HepG2 (cell line): ENCODE data around the gene ADGRF5. TPM values are rescaled to one million over a fixed set of nuclear protein-coding genes. Genes with fewer than 3 reads are reported as not detected.
A peak's percentile ranks its signal among the peaks of the same experiment; 100 is the strongest.
"Not testable (repeated sequence)": the region's sequence is repeated elsewhere in the genome, so short reads cannot be mapped to it uniquely, and the experiment has no call there.

Source experiments
- ATAC-seq: fragments of 200-7000 bp; cut with Tn5 transposase; 3 replicates; pipeline ENCODE4 v1.9.1; 2020; ENCODE audit warnings: mild to moderate bottlenecking, moderate library complexity
- BruUV-seq: library from RNA; stranded (reverse); fragments of 400-500 nt; replicated peaks from 2 replicates; lab custom pipeline; 2021; lab: Mats Ljungman, UMichigan
- CTCF ChIA-PET: fragments of 300-600 bp; formaldehyde crosslinking; extraction: SDS; loops from one replicate; lab custom pipeline; 2021; ENCODE audit warnings: low total read pairs, inconsistent platforms, low intra/inter-chr PET ratio; lab: Yijun Ruan, JAX
- POLR2A ChIA-PET: fragments of 350-600 bp; sonication (Branson Sonifier 250); formaldehyde crosslinking; loops from one replicate; lab custom pipeline; 2020; ENCODE audit warnings: antibody characterized with exemption, inconsistent platforms; lab: Yijun Ruan, JAX
- DNase-seq: peaks from one replicate; pipeline ENCODE4 v3.0.0-alpha.2; 2015; ENCODE audit warnings: low spot score
- FAIRE-seq: peaks from 3 replicates; lab custom pipeline; 2011; peaks lifted over from hg19 to GRCh38; lab: Jason Lieb, UNC
- H2AFZ ChIP-seq: one replicate; pipeline ENCODE4 v1.6.1; 2011; ENCODE audit warnings: low read length, inconsistent platforms
- H3K27ac ChIP-seq: fragments of 300-600 bp; 3 replicates; pipeline ENCODE4 v1.8.0; 2011; ENCODE audit warnings: mixed run types, mild to moderate bottlenecking, mixed read lengths, low read length, inconsistent platforms; ENCODE audit not compliant: insufficient read depth; ENCODE audit errors: extremely low read length
- H3K27me3 ChIP-seq, 2 experiments: fragments of 200-600 bp in 1 of 2; 2 replicates in 1 of 2; 3 replicates in 1 of 2; pipeline versions ENCODE4 v1.6.0 to v1.8.0; 2011; ENCODE audit warnings: low read length in 2 of 2, mild to moderate bottlenecking in 2 of 2, moderate library complexity in 2 of 2, inconsistent platforms in 1 of 2; ENCODE audit not compliant: insufficient read depth in 2 of 2, control insufficient read depth in 1 of 2
- H3K36me3 ChIP-seq, 2 experiments: fragments of 200-600 bp in 1 of 2; replicated peaks in 1 of 2; 2 replicates in 1 of 2; 3 replicates in 1 of 2; pipeline versions ENCODE4 v1.5.1 to v1.8.0; 2011; ENCODE audit warnings: low read length in 2 of 2, inconsistent platforms in 1 of 2; ENCODE audit not compliant: insufficient read depth in 2 of 2, control insufficient read depth in 1 of 2
- H3K4me1 ChIP-seq: 2 replicates; pipeline ENCODE4 v1.5.1; 2012; ENCODE audit warnings: low read length, inconsistent platforms; ENCODE audit not compliant: insufficient read depth
- H3K4me2 ChIP-seq: 2 replicates; pipeline ENCODE4 v1.6.0; 2011; ENCODE audit warnings: low read depth, low read length, inconsistent platforms
- H3K4me3 ChIP-seq, 3 experiments: fragments of 200-600 bp in 1 of 3; sonication (generic), shearing (Covaris generic) in 1 of 3; replicated peaks in 1 of 3; 2 replicates each; pipeline ENCODE4 v1.5.1; 2011 to 2016; ENCODE audit warnings: low read length in 3 of 3, inconsistent platforms in 2 of 3, low read depth in 2 of 3, mild to moderate bottlenecking in 2 of 3, control low read depth in 1 of 3, mixed read lengths in 1 of 3; ENCODE audit not compliant: insufficient read depth in 1 of 3
- H3K79me2 ChIP-seq: one replicate; pipeline ENCODE4 v1.6.1; 2011; ENCODE audit warnings: low read length, inconsistent platforms; ENCODE audit not compliant: insufficient read depth
- H3K9ac ChIP-seq: 2 replicates; pipeline ENCODE4 v1.6.0; 2011; ENCODE audit warnings: mild to moderate bottlenecking, low read depth, low read length, inconsistent platforms; ENCODE audit not compliant: insufficient read depth
- H3K9me3 ChIP-seq: 2 replicates; pipeline ENCODE4 v1.5.1; 2012; ENCODE audit warnings: mild to moderate bottlenecking, low read length
- H4K20me1 ChIP-seq: 2 replicates; pipeline ENCODE4 v1.6.0; 2011; ENCODE audit warnings: inconsistent platforms, mild to moderate bottlenecking, low read length, moderate library complexity; ENCODE audit not compliant: insufficient read depth
- ELF1 ChIP-seq: sonication (generic); formaldehyde crosslinking; IDR thresholded peaks from 2 replicates; pipeline ENCODE4 v1.4.0; 2020; ENCODE audit warnings: missing genetic modification reagents
- MAFF ChIP-seq: IDR thresholded peaks from 2 replicates; pipeline ENCODE4 v1.6.1; 2011; ENCODE audit warnings: low read depth, low read length, improper control_type of control experiment
- MAFK ChIP-seq, 2 experiments: IDR thresholded peaks in 1 of 2; conservative IDR thresholded peaks in 1 of 2; 2 replicates each; pipeline ENCODE4 v1.6.1; 2011; ENCODE audit warnings: improper control_type of control experiment in 2 of 2, low read length in 2 of 2
- NCOA5 ChIP-seq: sonication (generic); formaldehyde crosslinking; IDR thresholded peaks from 2 replicates; pipeline ENCODE4 v1.4.0; 2020; ENCODE audit warnings: missing genetic modification reagents
- NFRKB ChIP-seq: fragments of 450-650 bp; IDR thresholded peaks from 2 replicates; pipeline ENCODE4 v1.6.1; 2017
- ZNF619 ChIP-seq: sonication (generic); formaldehyde crosslinking; IDR thresholded peaks from 2 replicates; pipeline ENCODE4 v1.4.0; 2020; ENCODE audit warnings: mild to moderate bottlenecking, missing genetic modification reagents
- ZSCAN29 ChIP-seq: sonication (generic); formaldehyde crosslinking; conservative IDR thresholded peaks from 2 replicates; pipeline ENCODE4 v1.4.0; 2020; ENCODE audit warnings: mild to moderate bottlenecking, missing genetic modification reagents
- WGBS: methylation state at CpG from one replicate; pipeline ENCODE4 v1.1.6; 2017; ENCODE audit warnings: low lambda C conversion rate; 5-methylcytosine and 5-hydroxymethylcytosine counted together
- in situ Hi-C: cut with HindIII; loops from 2 replicates; pipeline ENCODE4 v1.10.0; 2017; ENCODE audit warnings: low pct_unique_long_range_greater_than_20kb; ENCODE audit not compliant: extremely low pct_ligation_motif_present
- intact Hi-C: fragments of 100-400 bp; cut with micrococcal nuclease; formaldehyde crosslinking; loops from one replicate; pipeline ENCODE4 v1.10.0; 2022; ENCODE audit not compliant: unreplicated experiment
- polyA plus RNA-seq, 8 experiments: library from polyadenylated mRNA; depleted of rRNA in 3 of 8; stranded (reverse) in 7 of 8; unstranded in 1 of 8; fragments of >200 nt; fragmentation: Illumina TruSeq in 4 of 8; extraction: Trizol in 4 of 8; gene quantifications; 2 replicates each; pipeline versions ENCODE4 v1.2.1 to v1.2.3, GENCODE V29; 2011 to 2016; ENCODE audit warnings: low read depth in 4 of 8, missing spikeins in 1 of 8, mixed read lengths in 1 of 8; ENCODE audit not compliant: insufficient read depth in 1 of 8
- total RNA-seq, 5 experiments: library from RNA; depleted of rRNA; stranded (reverse); fragments of >200 nt; fragmentation: Illumina TruSeq; extraction: Trizol; gene quantifications; 2 replicates each; pipeline ENCODE4 v1.2.3, GENCODE V29; 2016; ENCODE audit warnings: low read depth in 1 of 5
- TF ChIP-seq, protein P1 (sequence below): sonication (generic); formaldehyde crosslinking; IDR thresholded peaks from 2 replicates; pipeline ENCODE4; 2020; ENCODE audit warnings: missing genetic modification reagents, mild to moderate bottlenecking, borderline replicate concordance
- TF ChIP-seq, protein P2 (sequence below): conservative IDR thresholded peaks from 2 replicates; pipeline ENCODE4 v1.6.1; 2018; ENCODE audit warnings: missing genetic modification reagents

Gene ADGRF5
- total and polyA plus RNA-seq, 2 of the 13 experiments (the other 11 are each of a cell fraction or from before 2014, with no cell fraction given) = not detected

- Histone ChIP-seq H3K27ac (no peak overlapping the region), H2AFZ (no peak overlapping the region), H3K4me2 (no peak overlapping the region), H3K27me3 (no peaks in the 10 kb centered on the region), H3K4me3 (no peak overlapping the region), H3K9ac (no peak overlapping the region), H3K4me1 (no peaks in the 10 kb centered on the region), H4K20me1 (no peaks in the 10 kb centered on the region), H3K36me3 (no peaks in the 10 kb centered on the region), H3K9me3 (peaks cover 12% of the 10 kb centered on the region; the same call in 1 of the 2 replicates), H3K79me2 (no peaks in the 10 kb centered on the region)
- intact Hi-C loops (loop anchor here (5.0 kb wide), 1 partner anchor 934 kb away; no protein-coding TSS in a partner anchor), in situ Hi-C loops (no loop called here)
- FAIRE-seq (no peak), ATAC-seq (no peak), DNase-seq (no peak)
- POLR2A ChIA-PET = no interaction called here
- CTCF ChIA-PET = no interaction called here
- 86% methylated on average over 2 of the region's 2 CpGs for WGBS
- no TSS peak for BruUV-seq
- TF ChIP-seq, protein P1, sequence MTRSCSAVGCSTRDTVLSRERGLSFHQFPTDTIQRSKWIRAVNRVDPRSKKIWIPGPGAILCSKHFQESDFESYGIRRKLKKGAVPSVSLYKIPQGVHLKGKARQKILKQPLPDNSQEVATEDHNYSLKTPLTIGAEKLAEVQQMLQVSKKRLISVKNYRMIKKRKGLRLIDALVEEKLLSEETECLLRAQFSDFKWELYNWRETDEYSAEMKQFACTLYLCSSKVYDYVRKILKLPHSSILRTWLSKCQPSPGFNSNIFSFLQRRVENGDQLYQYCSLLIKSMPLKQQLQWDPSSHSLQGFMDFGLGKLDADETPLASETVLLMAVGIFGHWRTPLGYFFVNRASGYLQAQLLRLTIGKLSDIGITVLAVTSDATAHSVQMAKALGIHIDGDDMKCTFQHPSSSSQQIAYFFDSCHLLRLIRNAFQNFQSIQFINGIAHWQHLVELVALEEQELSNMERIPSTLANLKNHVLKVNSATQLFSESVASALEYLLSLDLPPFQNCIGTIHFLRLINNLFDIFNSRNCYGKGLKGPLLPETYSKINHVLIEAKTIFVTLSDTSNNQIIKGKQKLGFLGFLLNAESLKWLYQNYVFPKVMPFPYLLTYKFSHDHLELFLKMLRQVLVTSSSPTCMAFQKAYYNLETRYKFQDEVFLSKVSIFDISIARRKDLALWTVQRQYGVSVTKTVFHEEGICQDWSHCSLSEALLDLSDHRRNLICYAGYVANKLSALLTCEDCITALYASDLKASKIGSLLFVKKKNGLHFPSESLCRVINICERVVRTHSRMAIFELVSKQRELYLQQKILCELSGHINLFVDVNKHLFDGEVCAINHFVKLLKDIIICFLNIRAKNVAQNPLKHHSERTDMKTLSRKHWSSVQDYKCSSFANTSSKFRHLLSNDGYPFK (CRISPR knock-in tag) = no peak
- TF ChIP-seq ZNF619 (CRISPR knock-in tag) (no peak), MAFK (conservative IDR thresholded peaks at IDR 0.05 in 1 of 2, IDR thresholded peaks at IDR 0.05 in 1 of 2; ENCODE audit: low read length in 2 of 2) (peak; percentile 68 to 77), MAFF (peak; percentile 72), NCOA5 (no peak), ELF1 (no peak), ZSCAN29 (CRISPR knock-in tag) (no peak), NFRKB (no peak)
- TF ChIP-seq, protein P2, sequence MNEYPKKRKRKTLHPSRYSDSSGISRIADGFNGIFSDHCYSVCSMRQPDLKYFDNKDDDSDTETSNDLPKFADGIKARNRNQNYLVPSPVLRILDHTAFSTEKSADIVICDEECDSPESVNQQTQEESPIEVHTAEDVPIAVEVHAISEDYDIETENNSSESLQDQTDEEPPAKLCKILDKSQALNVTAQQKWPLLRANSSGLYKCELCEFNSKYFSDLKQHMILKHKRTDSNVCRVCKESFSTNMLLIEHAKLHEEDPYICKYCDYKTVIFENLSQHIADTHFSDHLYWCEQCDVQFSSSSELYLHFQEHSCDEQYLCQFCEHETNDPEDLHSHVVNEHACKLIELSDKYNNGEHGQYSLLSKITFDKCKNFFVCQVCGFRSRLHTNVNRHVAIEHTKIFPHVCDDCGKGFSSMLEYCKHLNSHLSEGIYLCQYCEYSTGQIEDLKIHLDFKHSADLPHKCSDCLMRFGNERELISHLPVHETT (CRISPR knock-in tag) = no peak
- TF ChIP-seq, all 625 proteins: peak for 2
Observed at GRCh38 chr6:46838033-46838432, 83.7 kb downstream of the ADGRF5 start.

DNA sequence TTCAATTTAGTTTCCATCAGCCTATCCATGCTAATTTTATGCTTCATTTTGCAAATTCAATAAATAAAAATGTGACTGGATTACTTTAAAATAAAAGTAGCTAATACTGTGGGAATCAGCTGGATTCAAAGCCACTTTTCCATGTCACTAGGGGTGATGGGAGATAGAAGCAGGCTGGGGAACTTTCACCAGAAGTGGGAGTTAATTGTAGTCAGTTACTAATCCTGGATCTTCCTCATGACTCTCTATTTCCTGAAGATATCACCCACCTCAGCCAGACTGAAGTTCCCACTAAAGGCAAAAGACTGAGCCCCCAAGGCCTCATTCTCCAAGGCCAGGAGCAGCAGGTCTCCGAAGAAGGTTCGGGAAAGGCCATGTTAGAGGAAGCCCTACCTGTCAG lies 86.7 kb downstream of the ADGRF5 start:
- H3K4me1 ChIP-seq, H4K20me1 ChIP-seq, CTCF ChIA-PET, H3K79me2 ChIP-seq, H3K9ac ChIP-seq, H3K27me3 ChIP-seq, H3K36me3 ChIP-seq, H3K9me3 ChIP-seq, ATAC-seq, FAIRE-seq, H3K4me3 ChIP-seq, BruUV-seq, H2AFZ ChIP-seq, POLR2A ChIA-PET, H3K27ac ChIP-seq, H3K4me2 ChIP-seq, DNase-seq, in situ Hi-C loops: not testable (repeated sequence)
- WGBS = 69% methylated on average over 2 of the region's 2 CpGs
- intact Hi-C loops = loop anchor here (5.0 kb wide), 1 partner anchor 937 kb away; no protein-coding TSS in a partner anchor
